Nephron (organoid): ENCODE results near the gene CASK.
"Not testable (repeated sequence)": the region's sequence is repeated elsewhere in the genome, so short reads cannot be mapped to it uniquely, and the experiment has no call there.

Experiments
- H3K27ac Mint-ChIP-seq, 3 experiments: 2 replicates each; pipeline ENCODE4 v1.8.0; 2020; ENCODE audit warnings: mixed read lengths in 3 of 3, mild to moderate bottlenecking in 2 of 3, moderate library complexity in 1 of 3
- H3K27me3 Mint-ChIP-seq: 2 replicates; pipeline ENCODE4 v1.8.0; 2021; ENCODE audit warnings: low read depth, mild to moderate bottlenecking, moderate library complexity, mixed read lengths
- H3K36me3 Mint-ChIP-seq: 2 replicates; pipeline ENCODE4 v1.8.0; 2020; ENCODE audit warnings: low read depth, mixed read lengths
- H3K4me1 Mint-ChIP-seq: 2 replicates; pipeline ENCODE4 v1.8.0; 2020; ENCODE audit warnings: mixed read lengths
- H3K4me3 Mint-ChIP-seq, 3 experiments: 2 replicates each; pipeline ENCODE4 v1.8.0; 2020; ENCODE audit warnings: mild to moderate bottlenecking in 3 of 3, mixed read lengths in 3 of 3, moderate library complexity in 2 of 3
- H3K9me3 Mint-ChIP-seq: 2 replicates; pipeline ENCODE4 v1.8.0; 2020; ENCODE audit warnings: mixed read lengths
- CTCF ChIP-seq, 3 experiments: fragments of 200-600 bp; sonication (generic); IDR thresholded peaks; one replicate each; pipeline ENCODE4 v1.5.0; 2021; ENCODE audit warnings: antibody characterized with exemption in 3 of 3; ENCODE audit not compliant: unreplicated experiment in 3 of 3

CASK gene

GRCh38 chrX:41720125-41720779, 203.1 kb downstream of the CASK start:
- no peak overlapping the region for H3K27ac Mint-ChIP-seq
- no peaks in the 10 kb centered on the region for H3K27me3 Mint-ChIP-seq
- peaks cover 14% of the 10 kb centered on the region for H3K9me3 Mint-ChIP-seq
- H3K36me3 Mint-ChIP-seq = peaks cover 26% of the 10 kb centered on the region
- H3K4me3 Mint-ChIP-seq = no peak overlapping the region
- no peak for TF ChIP-seq CTCF (IDR thresholded peaks at IDR 0.05; ENCODE audit: unreplicated experiment in 3 of 3)
- H3K4me1 Mint-ChIP-seq = no peaks in the 10 kb centered on the region

GRCh38 chrX:41719610-41720009, 203.7 kb downstream of the CASK start:
- Mint-ChIP-seq H3K36me3 (peaks cover 26% of the 10 kb centered on the region), H3K9me3 (peaks cover 14% of the 10 kb centered on the region), H3K27ac (peak overlapping the region in 1 of 3 experiments; percentile 3)

GRCh38 chrX:41718481-41719235, 204.7 kb downstream of the CASK start:
- Mint-ChIP-seq H3K27ac (peak overlapping the region in 1 of 3 experiments; percentile 72), H3K4me1 (no peaks in the 10 kb centered on the region), H3K27me3 (no peaks in the 10 kb centered on the region), H3K9me3 (peaks cover 14% of the 10 kb centered on the region), H3K36me3 (peaks cover 30% of the 10 kb centered on the region), H3K4me3 (no peak overlapping the region)
- TF ChIP-seq CTCF (IDR thresholded peaks at IDR 0.05; ENCODE audit: unreplicated experiment in 3 of 3) = no peak

More at GRCh38 chrX:41719610-41720009, 203.7 kb downstream of the CASK start:
- H3K4me1 Mint-ChIP-seq, H3K4me3 Mint-ChIP-seq, H3K27me3 Mint-ChIP-seq: not testable (repeated sequence)

GRCh38 chrX:41716767-41717473, 206.4 kb downstream of the CASK start:
- no peak overlapping the region for H3K27ac Mint-ChIP-seq
- peaks cover 30% of the 10 kb centered on the region for H3K36me3 Mint-ChIP-seq
- H3K4me3 Mint-ChIP-seq = no peak overlapping the region
- no peaks in the 10 kb centered on the region for H3K27me3 Mint-ChIP-seq
- TF ChIP-seq CTCF (IDR thresholded peaks at IDR 0.05; ENCODE audit: unreplicated experiment in 3 of 3) = no peak
- no peaks in the 10 kb centered on the region for H3K4me1 Mint-ChIP-seq
- peaks cover 14% of the 10 kb centered on the region for H3K9me3 Mint-ChIP-seq

GRCh38 chrX:41716222-41716621, 207.1 kb downstream of the CASK start:
- Mint-ChIP-seq H3K36me3 (peaks cover 30% of the 10 kb centered on the region), H3K4me3 (no peak overlapping the region), H3K27ac (no peak overlapping the region), H3K4me1 (no peaks in the 10 kb centered on the region), H3K27me3 (no peaks in the 10 kb centered on the region), H3K9me3 (peaks cover 14% of the 10 kb centered on the region)
- no peak for TF ChIP-seq CTCF (IDR thresholded peaks at IDR 0.05; ENCODE audit: unreplicated experiment in 3 of 3)

- peaks cover 4% of the 10 kb centered on the region for H3K36me3 Mint-ChIP-seq
- no peaks in the 10 kb centered on the region for H3K27me3 Mint-ChIP-seq
- no peaks in the 10 kb centered on the region for H3K4me1 Mint-ChIP-seq
- no peak overlapping the region for H3K4me3 Mint-ChIP-seq
- no peaks in the 10 kb centered on the region for H3K9me3 Mint-ChIP-seq
- no peak overlapping the region for H3K27ac Mint-ChIP-seq
- no peak for TF ChIP-seq CTCF (IDR thresholded peaks at IDR 0.05; ENCODE audit: unreplicated experiment in 3 of 3)
Observed at GRCh38 chrX:41711021-41711667, 212.2 kb downstream of the CASK start.
